ENCODE data around the gene TNIP2. TPM values are rescaled to one million over a fixed set of nuclear protein-coding genes. Genes with fewer than 3 reads are reported as not detected.

The TNIP2 gene
- total RNA-seq, 1 experiment from 2014 or later, result 41.0 TPM

DNA sequence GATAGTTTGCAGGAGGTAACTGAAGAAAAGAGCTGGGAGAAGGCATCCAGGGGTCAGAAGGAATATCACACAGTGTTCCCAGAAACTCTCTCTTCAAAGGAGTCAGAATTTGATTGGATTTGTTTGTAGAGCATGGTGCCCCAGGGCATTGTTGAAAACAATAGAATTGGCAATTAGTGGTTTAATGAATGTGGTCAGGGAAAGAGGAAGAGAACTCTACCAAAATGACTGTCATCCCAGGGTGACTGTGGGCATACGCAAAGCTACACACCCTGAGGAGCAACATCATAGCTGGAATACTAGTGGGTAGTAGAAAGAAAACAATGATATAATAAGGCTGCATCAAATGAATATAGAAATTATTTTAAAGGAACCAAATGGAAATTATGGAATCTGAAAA lies 21.5 kb downstream of the TNIP2 start:
- CTCF ChIA-PET, result no interaction called here
- H4K20me1 ChIP-seq (ENCODE audit: insufficient read depth), result no peaks in the 10 kb centered on the region
- TF ChIP-seq EGR1 (IDR thresholded peaks at IDR 0.05; ENCODE audit: low read depth) (no peak), SP1 (IDR thresholded peaks at IDR 0.05; ENCODE audit: low read depth) (no peak), ZFX (IDR thresholded peaks at IDR 0.05) (no peak), CEBPB (IDR thresholded peaks at IDR 0.05; ENCODE audit: low read depth) (no peak), ELF1 (IDR thresholded peaks at IDR 0.05; ENCODE audit: borderline replicate concordance, low read depth) (no peak), SIN3A (IDR thresholded peaks at IDR 0.05; ENCODE audit: low read depth) (no peak), JUND (IDR thresholded peaks at IDR 0.05) (no peak), EZH2 (IDR thresholded peaks at IDR 0.05) (no peak), YY1 (IDR thresholded peaks at IDR 0.05; ENCODE audit: extremely low read depth, insufficient replicate concordance, low read depth, low read length) (no peak), POLR2AphosphoS5 (IDR thresholded peaks at IDR 0.05; ENCODE audit: low read depth, low read length) (no peak), CBX3 (IDR thresholded peaks at IDR 0.05; ENCODE audit: low read depth) (no peak), EZH2phosphoT487 (IDR thresholded peaks at IDR 0.05; ENCODE audit: borderline replicate concordance) (no peak), POLR2A (IDR thresholded peaks at IDR 0.05; ENCODE audit: borderline replicate concordance, extremely low read depth, insufficient read depth, insufficient read length) (no peak)
- TF ChIP-seq, protein P1, sequence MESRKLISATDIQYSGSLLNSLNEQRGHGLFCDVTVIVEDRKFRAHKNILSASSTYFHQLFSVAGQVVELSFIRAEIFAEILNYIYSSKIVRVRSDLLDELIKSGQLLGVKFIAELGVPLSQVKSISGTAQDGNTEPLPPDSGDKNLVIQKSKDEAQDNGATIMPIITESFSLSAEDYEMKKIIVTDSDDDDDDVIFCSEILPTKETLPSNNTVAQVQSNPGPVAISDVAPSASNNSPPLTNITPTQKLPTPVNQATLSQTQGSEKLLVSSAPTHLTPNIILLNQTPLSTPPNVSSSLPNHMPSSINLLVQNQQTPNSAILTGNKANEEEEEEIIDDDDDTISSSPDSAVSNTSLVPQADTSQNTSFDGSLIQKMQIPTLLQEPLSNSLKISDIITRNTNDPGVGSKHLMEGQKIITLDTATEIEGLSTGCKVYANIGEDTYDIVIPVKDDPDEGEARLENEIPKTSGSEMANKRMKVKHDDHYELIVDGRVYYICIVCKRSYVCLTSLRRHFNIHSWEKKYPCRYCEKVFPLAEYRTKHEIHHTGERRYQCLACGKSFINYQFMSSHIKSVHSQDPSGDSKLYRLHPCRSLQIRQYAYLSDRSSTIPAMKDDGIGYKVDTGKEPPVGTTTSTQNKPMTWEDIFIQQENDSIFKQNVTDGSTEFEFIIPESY (IDR thresholded peaks at IDR 0.05; ENCODE audit: extremely low read depth, insufficient replicate concordance, low read length), result no peak
- TF ChIP-seq, protein P2, sequence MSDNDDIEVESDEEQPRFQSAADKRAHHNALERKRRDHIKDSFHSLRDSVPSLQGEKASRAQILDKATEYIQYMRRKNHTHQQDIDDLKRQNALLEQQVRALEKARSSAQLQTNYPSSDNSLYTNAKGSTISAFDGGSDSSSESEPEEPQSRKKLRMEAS (IDR thresholded peaks at IDR 0.05), result no peak
- TF ChIP-seq, protein P3, sequence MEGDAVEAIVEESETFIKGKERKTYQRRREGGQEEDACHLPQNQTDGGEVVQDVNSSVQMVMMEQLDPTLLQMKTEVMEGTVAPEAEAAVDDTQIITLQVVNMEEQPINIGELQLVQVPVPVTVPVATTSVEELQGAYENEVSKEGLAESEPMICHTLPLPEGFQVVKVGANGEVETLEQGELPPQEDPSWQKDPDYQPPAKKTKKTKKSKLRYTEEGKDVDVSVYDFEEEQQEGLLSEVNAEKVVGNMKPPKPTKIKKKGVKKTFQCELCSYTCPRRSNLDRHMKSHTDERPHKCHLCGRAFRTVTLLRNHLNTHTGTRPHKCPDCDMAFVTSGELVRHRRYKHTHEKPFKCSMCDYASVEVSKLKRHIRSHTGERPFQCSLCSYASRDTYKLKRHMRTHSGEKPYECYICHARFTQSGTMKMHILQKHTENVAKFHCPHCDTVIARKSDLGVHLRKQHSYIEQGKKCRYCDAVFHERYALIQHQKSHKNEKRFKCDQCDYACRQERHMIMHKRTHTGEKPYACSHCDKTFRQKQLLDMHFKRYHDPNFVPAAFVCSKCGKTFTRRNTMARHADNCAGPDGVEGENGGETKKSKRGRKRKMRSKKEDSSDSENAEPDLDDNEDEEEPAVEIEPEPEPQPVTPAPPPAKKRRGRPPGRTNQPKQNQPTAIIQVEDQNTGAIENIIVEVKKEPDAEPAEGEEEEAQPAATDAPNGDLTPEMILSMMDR (IDR thresholded peaks at IDR 0.05 in 2 of 3, conservative IDR thresholded peaks at IDR 0.05 in 1 of 3; ENCODE audit: borderline replicate concordance in 1 of 3, insufficient read depth in 1 of 3, low read depth in 2 of 3, low read length in 2 of 3), result no peak
- TF ChIP-seq, protein P4, sequence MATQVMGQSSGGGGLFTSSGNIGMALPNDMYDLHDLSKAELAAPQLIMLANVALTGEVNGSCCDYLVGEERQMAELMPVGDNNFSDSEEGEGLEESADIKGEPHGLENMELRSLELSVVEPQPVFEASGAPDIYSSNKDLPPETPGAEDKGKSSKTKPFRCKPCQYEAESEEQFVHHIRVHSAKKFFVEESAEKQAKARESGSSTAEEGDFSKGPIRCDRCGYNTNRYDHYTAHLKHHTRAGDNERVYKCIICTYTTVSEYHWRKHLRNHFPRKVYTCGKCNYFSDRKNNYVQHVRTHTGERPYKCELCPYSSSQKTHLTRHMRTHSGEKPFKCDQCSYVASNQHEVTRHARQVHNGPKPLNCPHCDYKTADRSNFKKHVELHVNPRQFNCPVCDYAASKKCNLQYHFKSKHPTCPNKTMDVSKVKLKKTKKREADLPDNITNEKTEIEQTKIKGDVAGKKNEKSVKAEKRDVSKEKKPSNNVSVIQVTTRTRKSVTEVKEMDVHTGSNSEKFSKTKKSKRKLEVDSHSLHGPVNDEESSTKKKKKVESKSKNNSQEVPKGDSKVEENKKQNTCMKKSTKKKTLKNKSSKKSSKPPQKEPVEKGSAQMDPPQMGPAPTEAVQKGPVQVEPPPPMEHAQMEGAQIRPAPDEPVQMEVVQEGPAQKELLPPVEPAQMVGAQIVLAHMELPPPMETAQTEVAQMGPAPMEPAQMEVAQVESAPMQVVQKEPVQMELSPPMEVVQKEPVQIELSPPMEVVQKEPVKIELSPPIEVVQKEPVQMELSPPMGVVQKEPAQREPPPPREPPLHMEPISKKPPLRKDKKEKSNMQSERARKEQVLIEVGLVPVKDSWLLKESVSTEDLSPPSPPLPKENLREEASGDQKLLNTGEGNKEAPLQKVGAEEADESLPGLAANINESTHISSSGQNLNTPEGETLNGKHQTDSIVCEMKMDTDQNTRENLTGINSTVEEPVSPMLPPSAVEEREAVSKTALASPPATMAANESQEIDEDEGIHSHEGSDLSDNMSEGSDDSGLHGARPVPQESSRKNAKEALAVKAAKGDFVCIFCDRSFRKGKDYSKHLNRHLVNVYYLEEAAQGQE (IDR thresholded peaks at IDR 0.05; ENCODE audit: low read depth), result no peak
- RAD21 ChIA-PET (ENCODE audit: low non-redundant PET in 1 of 2, low total read pairs in 2 of 2, uncharacterized antibody in 2 of 2, unreplicated experiment in 2 of 2), result no interaction called here
- no peaks in the 10 kb centered on the region for H3K4me1 ChIP-seq (ENCODE audit: control insufficient read depth in 1 of 2, insufficient read depth in 2 of 2, low read length in 2 of 2)
- no peak for DNase-seq (ENCODE audit: low read depth, low spot score)
- peaks cover 5 to 9% of the 10 kb centered on the region in 2 experiments; a peak in 3 of 4 replicates for H3K36me3 ChIP-seq (ENCODE audit: control insufficient read depth in 1 of 2, insufficient read depth in 2 of 2, low read length in 2 of 2)
- H3K79me2 ChIP-seq (ENCODE audit: insufficient read depth, low read length), result no peaks in the 10 kb centered on the region
- intact Hi-C loops (cut with micrococcal nuclease), result no loop called here
- POLR2A ChIA-PET, result no interaction called here
- no peak overlapping the region for H3K9ac ChIP-seq (ENCODE audit: low read length)
- no peak overlapping the region for H3K27ac ChIP-seq (ENCODE audit: low read depth, low read length)
- no TSS peak for BruUV-seq (replicated peaks)
- H3K27me3 ChIP-seq (ENCODE audit: insufficient read depth, low read length), result no peaks in the 10 kb centered on the region
- H3K9me2 ChIP-seq (ENCODE audit: insufficient read depth), result no peaks in the 10 kb centered on the region
- no peak overlapping the region for H3K4me3 ChIP-seq (replicated peaks in 1 of 2; ENCODE audit: low read depth in 1 of 2, low read length in 2 of 2)
- H2AFZ ChIP-seq (ENCODE audit: low read depth, low read length, poor library complexity, severe bottlenecking), result no peak overlapping the region
- H3K9me3 ChIP-seq (ENCODE audit: control insufficient read depth in 1 of 2, insufficient read depth in 1 of 2, low read depth in 1 of 2, low read length in 2 of 2), result no peaks in the 10 kb centered on the region
- ATAC-seq, result no peak
- H3K4me2 ChIP-seq (ENCODE audit: low read length), result no peak overlapping the region

Measured in HCT116 (cell line).